Brain microvascular endothelial cell (primary cell): Measurements from ENCODE around the gene ARHGAP32.

Experiments
- DNase-seq: peaks from one replicate; pipeline ENCODE4 v3.0.0-alpha.2; 2020
- H3K27ac ChIP-seq: fragments of 250-450 bp; sonication (Bioruptor Pico); 2 replicates; pipeline ENCODE4 v1.5.1; 2020; ENCODE audit warnings: mild to moderate bottlenecking, moderate library complexity
- H3K27me3 ChIP-seq: fragments of 250-450 bp; sonication (Bioruptor Pico); replicated peaks from 2 replicates; pipeline ENCODE4 v1.5.1; 2020; ENCODE audit warnings: mild to moderate bottlenecking
- H3K36me3 ChIP-seq: fragments of 250-450 bp; sonication (Bioruptor Pico); replicated peaks from 2 replicates; pipeline ENCODE4 v1.5.1; 2020; ENCODE audit warnings: mild to moderate bottlenecking
- H3K4me3 ChIP-seq: 2 replicates; pipeline ENCODE4 v1.5.1; 2011; ENCODE audit warnings: low read depth, mild to moderate bottlenecking, control low read depth, low read length, moderate library complexity
- in situ Hi-C: cut with HindIII; loops from 2 replicates; pipeline ENCODE4 v1.10.0; 2017; ENCODE audit warnings: low sequenced_read_pairs, low pct_ligation_motif_present
- TF ChIP-seq, protein P1 (sequence below): IDR thresholded peaks from 2 replicates; pipeline ENCODE4 v1.5.1; 2011; ENCODE audit warnings: low read depth, mild to moderate bottlenecking, moderate library complexity, low read length, control low read depth, inconsistent platforms; ENCODE audit errors: missing control alignments

The ARHGAP32 gene

DNA sequence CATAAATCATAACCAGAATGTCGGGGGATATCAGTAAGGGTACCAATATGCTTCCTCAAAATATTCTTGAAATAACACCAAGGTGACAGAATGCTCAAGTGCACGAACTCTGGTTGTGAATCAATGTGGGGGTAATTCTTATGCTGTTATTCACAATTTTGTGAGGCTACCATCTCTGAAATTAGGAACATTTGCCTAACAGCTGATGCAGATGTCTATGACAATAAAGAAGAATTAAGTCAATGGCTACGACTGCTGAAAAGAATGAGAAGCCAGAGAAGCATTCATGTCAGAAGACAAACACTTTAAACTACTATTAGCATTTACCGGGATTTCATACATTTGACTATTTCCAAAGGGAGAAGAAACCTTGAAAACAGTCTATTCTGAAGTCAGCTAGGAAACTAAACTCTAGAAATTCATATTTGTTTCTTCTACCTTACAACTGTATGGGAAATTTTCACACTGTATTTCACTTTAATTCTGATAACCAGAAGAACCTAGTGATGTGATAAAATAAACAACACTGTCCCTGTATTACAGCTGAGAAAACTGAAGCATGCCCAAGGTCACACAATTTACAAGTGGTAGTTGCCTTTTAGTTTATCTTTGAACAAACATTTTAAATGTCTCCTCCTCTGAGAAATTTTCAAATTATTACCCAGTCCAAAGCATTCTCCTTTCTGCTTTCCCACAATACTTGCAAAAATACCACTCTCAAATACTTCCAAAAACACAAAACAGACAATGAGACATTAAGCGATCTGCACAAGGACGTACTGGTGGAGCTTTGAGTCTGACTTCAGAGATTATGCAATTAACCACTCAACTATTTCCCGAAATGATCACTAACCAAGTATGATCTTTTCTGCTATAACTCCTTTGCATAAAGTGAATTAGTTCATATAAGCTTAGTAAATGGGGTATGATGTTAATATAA, 18.0 kb upstream of the ARHGAP32 start:
- no peaks in the 10 kb centered on the region for H3K36me3 ChIP-seq
- in situ Hi-C loops, result no loop called here
- no peaks in the 10 kb centered on the region for H3K27me3 ChIP-seq
- H3K27ac ChIP-seq, result no peak overlapping the region
- DNase-seq, result no peak
- TF ChIP-seq, protein P1, sequence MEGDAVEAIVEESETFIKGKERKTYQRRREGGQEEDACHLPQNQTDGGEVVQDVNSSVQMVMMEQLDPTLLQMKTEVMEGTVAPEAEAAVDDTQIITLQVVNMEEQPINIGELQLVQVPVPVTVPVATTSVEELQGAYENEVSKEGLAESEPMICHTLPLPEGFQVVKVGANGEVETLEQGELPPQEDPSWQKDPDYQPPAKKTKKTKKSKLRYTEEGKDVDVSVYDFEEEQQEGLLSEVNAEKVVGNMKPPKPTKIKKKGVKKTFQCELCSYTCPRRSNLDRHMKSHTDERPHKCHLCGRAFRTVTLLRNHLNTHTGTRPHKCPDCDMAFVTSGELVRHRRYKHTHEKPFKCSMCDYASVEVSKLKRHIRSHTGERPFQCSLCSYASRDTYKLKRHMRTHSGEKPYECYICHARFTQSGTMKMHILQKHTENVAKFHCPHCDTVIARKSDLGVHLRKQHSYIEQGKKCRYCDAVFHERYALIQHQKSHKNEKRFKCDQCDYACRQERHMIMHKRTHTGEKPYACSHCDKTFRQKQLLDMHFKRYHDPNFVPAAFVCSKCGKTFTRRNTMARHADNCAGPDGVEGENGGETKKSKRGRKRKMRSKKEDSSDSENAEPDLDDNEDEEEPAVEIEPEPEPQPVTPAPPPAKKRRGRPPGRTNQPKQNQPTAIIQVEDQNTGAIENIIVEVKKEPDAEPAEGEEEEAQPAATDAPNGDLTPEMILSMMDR, result no peak
- no peak overlapping the region for H3K4me3 ChIP-seq

DNA sequence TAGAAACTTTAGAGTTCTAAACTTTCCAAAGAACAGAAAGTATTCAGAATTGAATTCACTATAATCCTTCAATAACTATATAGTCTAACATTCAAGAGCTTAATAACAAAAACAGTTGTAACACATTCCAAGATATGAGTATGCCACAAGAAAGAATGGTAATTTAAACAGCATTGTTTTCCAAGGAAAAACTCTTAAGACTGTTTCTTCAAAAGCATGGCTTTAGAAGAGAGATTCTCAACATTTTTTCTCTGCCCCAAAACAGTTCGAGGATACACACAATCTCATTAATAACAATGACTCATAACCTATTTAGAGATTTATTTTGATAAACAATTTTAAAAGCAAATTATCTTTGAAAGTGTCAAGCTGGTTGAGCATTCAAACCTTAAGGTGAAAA, 16.7 kb upstream of the ARHGAP32 start:
- TF ChIP-seq, protein P1, result no peak
- Histone ChIP-seq H3K36me3 (no peaks in the 10 kb centered on the region), H3K4me3 (no peak overlapping the region), H3K27ac (no peak overlapping the region), H3K27me3 (no peaks in the 10 kb centered on the region)
- DNase-seq, result no peak
- in situ Hi-C loops, result no loop called here

DNA sequence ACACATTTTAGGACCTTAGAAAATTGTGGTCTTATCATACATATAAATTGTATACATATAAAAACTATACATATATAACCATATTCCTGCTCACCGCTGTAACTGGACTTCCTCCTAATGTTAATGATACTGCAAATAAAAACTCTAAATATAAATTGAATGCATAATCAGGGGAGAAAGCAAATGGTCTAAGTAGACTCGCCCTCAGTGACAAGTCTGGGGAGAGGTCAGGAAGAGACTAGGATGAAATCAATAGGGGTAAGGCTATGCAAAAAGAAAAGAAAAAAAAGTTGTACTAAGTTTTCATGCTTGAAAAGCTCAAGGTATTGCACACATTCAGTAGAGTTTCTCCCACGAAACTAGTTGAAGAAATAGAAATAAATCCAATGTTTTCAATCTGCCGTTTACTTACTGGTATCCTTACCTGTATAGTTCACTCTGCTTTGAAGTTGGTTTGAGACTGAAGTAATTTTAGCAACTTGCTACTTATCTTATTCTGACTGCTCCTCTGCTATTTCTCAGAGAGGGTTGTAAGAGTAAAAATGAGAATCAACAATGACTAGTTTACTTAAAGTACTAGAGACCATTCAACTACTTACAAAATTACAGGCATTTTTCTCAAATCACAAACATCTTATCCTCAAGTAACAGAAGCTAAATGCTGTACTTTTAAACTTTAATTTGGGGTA, 12.2 kb upstream of the ARHGAP32 start:
- no peaks in the 10 kb centered on the region for H3K36me3 ChIP-seq
- DNase-seq, result no peak
- no peak overlapping the region for H3K27ac ChIP-seq
- no peaks in the 10 kb centered on the region for H3K27me3 ChIP-seq
- H3K4me3 ChIP-seq, result no peak overlapping the region
- in situ Hi-C loops, result no loop called here
- TF ChIP-seq, protein P1, result no peak

DNA sequence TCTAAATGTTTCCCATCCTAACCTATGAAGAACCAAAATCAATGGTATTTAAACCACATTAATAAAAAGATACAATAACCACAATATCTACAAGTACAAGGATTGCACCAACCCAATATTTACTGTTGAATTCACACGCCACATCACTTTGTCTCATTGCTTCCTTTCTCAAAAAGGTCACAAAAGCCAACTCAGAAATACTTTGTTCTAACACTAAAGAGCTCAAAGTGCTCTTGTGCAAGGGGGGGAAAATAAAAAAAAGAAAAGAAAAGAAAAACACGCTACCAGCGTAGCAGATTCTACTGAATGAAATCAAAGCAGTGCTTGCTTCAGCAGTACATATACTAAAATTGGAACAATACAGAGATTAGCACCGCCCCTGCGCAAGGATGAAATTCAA, 10.5 kb upstream of the ARHGAP32 start:
- Histone ChIP-seq H3K27me3 (no peaks in the 10 kb centered on the region), H3K4me3 (no peak overlapping the region), H3K27ac (no peak overlapping the region), H3K36me3 (no peaks in the 10 kb centered on the region)
- TF ChIP-seq, protein P1, result no peak
- DNase-seq, result no peak
- in situ Hi-C loops, result no loop called here

DNA sequence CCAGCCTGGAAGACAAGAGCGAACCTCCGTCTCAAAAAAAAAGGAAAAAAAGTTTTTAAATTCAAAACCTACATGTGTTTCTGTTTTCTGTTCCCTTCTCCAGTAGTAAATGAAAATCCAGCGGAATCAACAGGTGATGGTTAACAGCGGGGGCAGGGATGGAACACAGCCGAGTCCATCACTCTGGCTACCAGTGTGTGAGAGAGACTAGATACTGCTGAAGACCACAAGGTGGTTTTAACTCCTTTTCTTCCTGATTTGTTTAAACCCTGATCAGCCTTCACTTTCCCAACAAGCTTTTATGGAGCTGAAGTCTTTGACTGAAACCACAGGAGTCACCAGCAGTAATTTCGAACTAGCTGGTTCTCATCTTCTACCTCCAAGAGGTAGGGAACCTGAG, 3.6 kb upstream of the ARHGAP32 start:
- H3K27me3 ChIP-seq, result no peaks in the 10 kb centered on the region
- in situ Hi-C loops, result no loop called here
- no peak overlapping the region for H3K4me3 ChIP-seq
- TF ChIP-seq, protein P1, result no peak
- no peaks in the 10 kb centered on the region for H3K36me3 ChIP-seq
- DNase-seq, result no peak
- H3K27ac ChIP-seq, result no peak overlapping the region
